Measurements from ENCODE around the gene CDK16. TPM values are rescaled to one million over a fixed set of nuclear protein-coding genes. Genes with fewer than 3 reads are reported as not detected.

Gene CDK16
- total and polyA plus RNA-seq, 2 donors (not counting 1 experiment from before 2014, with no cell fraction given): 68.2 to 92.9 TPM

DNA sequence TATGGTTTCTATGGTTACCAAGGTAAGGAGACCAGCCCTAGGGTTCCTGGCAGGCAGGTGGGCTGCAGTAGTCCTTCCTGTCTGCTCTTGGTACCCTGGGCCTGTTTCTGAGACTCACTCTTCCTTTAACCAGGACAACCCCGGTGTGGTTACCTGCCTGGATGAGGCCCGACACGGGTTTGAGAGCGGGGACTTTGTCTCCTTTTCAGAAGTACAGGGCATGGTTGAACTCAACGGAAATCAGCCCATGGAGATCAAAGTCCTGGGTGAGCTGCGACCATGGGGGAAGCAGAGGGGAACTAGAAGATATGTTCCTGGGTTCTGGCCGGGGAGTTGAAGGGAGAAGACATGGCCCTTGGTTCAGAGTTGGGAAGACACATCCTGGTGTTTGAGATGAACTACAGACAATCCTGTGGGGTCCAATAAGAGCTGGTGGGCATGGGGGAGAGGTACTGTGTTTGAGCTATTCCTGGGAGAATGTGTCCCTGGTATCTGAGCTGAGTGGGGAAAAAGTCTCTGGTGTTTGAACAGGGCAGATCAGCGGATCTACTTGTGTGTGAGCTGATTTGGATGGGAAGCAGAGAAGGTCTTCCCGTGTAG is 17.0 kb upstream of the CDK16 start:
- no peaks in the 10 kb centered on the region for H3K9me3 Mint-ChIP-seq (ENCODE audit: insufficient read depth)
- Histone ChIP-seq H3K4me2 (replicated peaks; ENCODE audit: low read depth, low read length, poor library complexity, severe bottlenecking) (no peak overlapping the region), H2AFZ (ENCODE audit: insufficient read depth, low read depth, low read length, poor library complexity, severe bottlenecking) (no peak overlapping the region), H3K27ac (ENCODE audit: low read length in 2 of 2) (no peak overlapping the region), H3K27me3 (replicated peaks in 1 of 4; ENCODE audit: control extremely low read depth in 1 of 4, control insufficient read depth in 3 of 4, insufficient read depth in 4 of 4, low read length in 3 of 4) (no peaks in the 10 kb centered on the region), H3K9ac (ENCODE audit: low read length) (no peak overlapping the region), H3K4me3 (ENCODE audit: control extremely low read depth in 1 of 5, extremely low read depth in 1 of 5, insufficient read depth in 1 of 5, low read depth in 2 of 5, low read length in 4 of 5) (no peak overlapping the region), H3K36me3 (replicated peaks in 1 of 2; ENCODE audit: control extremely low read depth in 1 of 2, control insufficient read depth in 1 of 2, extremely low read depth in 1 of 2, insufficient read depth in 2 of 2, low read length in 1 of 2) (peaks cover 0 to 69% of the 10 kb centered on the region in 2 experiments), H3K9me3 (ENCODE audit: control extremely low read depth in 1 of 3, control insufficient read depth in 2 of 3, insufficient read depth in 1 of 3, low read length in 2 of 3) (no peaks in the 10 kb centered on the region), H3K4me1 (ENCODE audit: control insufficient read depth in 2 of 2, insufficient read depth in 2 of 2, low read length in 2 of 2) (peaks cover 11 to 14% of the 10 kb centered on the region in 2 donors), H4K20me1 (ENCODE audit: control insufficient read depth, insufficient read depth, low read length, poor library complexity, severe bottlenecking) (peaks cover 56% of the 10 kb centered on the region), H3K79me2 (ENCODE audit: control insufficient read depth, insufficient read depth, low read length) (peaks cover 39% of the 10 kb centered on the region)
- DNase-seq (no peak), ATAC-seq (ENCODE audit: low read depth) (no peak)
- intact Hi-C loops (cut with micrococcal nuclease): no loop called here
- TF ChIP-seq, protein P1, sequence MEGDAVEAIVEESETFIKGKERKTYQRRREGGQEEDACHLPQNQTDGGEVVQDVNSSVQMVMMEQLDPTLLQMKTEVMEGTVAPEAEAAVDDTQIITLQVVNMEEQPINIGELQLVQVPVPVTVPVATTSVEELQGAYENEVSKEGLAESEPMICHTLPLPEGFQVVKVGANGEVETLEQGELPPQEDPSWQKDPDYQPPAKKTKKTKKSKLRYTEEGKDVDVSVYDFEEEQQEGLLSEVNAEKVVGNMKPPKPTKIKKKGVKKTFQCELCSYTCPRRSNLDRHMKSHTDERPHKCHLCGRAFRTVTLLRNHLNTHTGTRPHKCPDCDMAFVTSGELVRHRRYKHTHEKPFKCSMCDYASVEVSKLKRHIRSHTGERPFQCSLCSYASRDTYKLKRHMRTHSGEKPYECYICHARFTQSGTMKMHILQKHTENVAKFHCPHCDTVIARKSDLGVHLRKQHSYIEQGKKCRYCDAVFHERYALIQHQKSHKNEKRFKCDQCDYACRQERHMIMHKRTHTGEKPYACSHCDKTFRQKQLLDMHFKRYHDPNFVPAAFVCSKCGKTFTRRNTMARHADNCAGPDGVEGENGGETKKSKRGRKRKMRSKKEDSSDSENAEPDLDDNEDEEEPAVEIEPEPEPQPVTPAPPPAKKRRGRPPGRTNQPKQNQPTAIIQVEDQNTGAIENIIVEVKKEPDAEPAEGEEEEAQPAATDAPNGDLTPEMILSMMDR (IDR thresholded peaks at IDR 0.05): no peak
- TF ChIP-seq EZH2 (IDR thresholded peaks at IDR 0.05; ENCODE audit: borderline replicate concordance, insufficient read depth, low read depth, low read length, poor library complexity, severe bottlenecking): no peak
- POLR2A ChIA-PET: interaction anchor here (0.6 kb wide), 1 partner anchor 118 kb away, joined by 3 read pairs; no protein-coding TSS in a partner anchor
- H3K27me3 Mint-ChIP-seq: no peaks in the 10 kb centered on the region
- H3K4me1 Mint-ChIP-seq: peaks cover 17% of the 10 kb centered on the region
- WGBS (ENCODE audit: insufficient coverage): 100% methylated on average over 1 of the region's 9 CpGs
- no peak overlapping the region for H3K27ac Mint-ChIP-seq
- no peak overlapping the region for H3K4me3 Mint-ChIP-seq
- CTCF ChIA-PET: no interaction called here

DNA sequence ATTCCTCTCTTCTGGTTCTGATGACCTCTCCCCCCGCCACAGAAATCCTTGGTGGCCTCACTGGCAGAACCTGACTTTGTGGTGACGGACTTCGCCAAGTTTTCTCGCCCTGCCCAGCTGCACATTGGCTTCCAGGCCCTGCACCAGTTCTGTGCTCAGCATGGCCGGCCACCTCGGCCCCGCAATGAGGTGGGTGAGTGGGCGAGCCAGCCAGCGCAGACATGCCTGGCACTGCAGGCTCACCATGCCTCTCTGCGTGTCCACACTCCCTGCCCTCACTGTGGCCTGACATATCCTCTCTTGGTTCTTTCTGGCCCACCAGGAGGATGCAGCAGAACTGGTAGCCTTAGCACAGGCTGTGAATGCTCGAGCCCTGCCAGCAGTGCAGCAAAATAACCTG is 16.2 kb upstream of the CDK16 start:
- Histone ChIP-seq H3K4me1 (ENCODE audit: control insufficient read depth in 2 of 2, insufficient read depth in 2 of 2, low read length in 2 of 2) (peaks cover 2 to 5% of the 10 kb centered on the region in 2 donors), H3K9ac (ENCODE audit: low read length) (no peak overlapping the region), H3K4me2 (replicated peaks; ENCODE audit: low read depth, low read length, poor library complexity, severe bottlenecking) (no peak overlapping the region), H3K79me2 (ENCODE audit: control insufficient read depth, insufficient read depth, low read length) (peaks cover 31% of the 10 kb centered on the region), H4K20me1 (ENCODE audit: control insufficient read depth, insufficient read depth, low read length, poor library complexity, severe bottlenecking) (peaks cover 47% of the 10 kb centered on the region), H3K27ac (ENCODE audit: low read length in 2 of 2) (no peak overlapping the region), H3K4me3 (ENCODE audit: control extremely low read depth in 1 of 5, extremely low read depth in 1 of 5, insufficient read depth in 1 of 5, low read depth in 2 of 5, low read length in 4 of 5) (no peak overlapping the region), H3K36me3 (replicated peaks in 1 of 2; ENCODE audit: control extremely low read depth in 1 of 2, control insufficient read depth in 1 of 2, extremely low read depth in 1 of 2, insufficient read depth in 2 of 2, low read length in 1 of 2) (peaks cover 0 to 67% of the 10 kb centered on the region in 2 experiments), H2AFZ (ENCODE audit: insufficient read depth, low read depth, low read length, poor library complexity, severe bottlenecking) (no peak overlapping the region), H3K27me3 (replicated peaks in 1 of 4; ENCODE audit: control extremely low read depth in 1 of 4, control insufficient read depth in 3 of 4, insufficient read depth in 4 of 4, low read length in 3 of 4) (no peaks in the 10 kb centered on the region), H3K9me3 (ENCODE audit: control extremely low read depth in 1 of 3, control insufficient read depth in 2 of 3, insufficient read depth in 1 of 3, low read length in 2 of 3) (no peaks in the 10 kb centered on the region)
- DNase-seq: no peak
- POLR2A ChIA-PET: no interaction called here
- 98% methylated on average over 8 of the region's 11 CpGs for WGBS (ENCODE audit: insufficient coverage)
- Mint-ChIP-seq H3K4me1 (peaks cover 8% of the 10 kb centered on the region), H3K9me3 (ENCODE audit: insufficient read depth) (no peaks in the 10 kb centered on the region), H3K4me3 (no peak overlapping the region), H3K27me3 (no peaks in the 10 kb centered on the region), H3K27ac (no peak overlapping the region)
- intact Hi-C loops (cut with micrococcal nuclease): no loop called here
- TF ChIP-seq EZH2 (IDR thresholded peaks at IDR 0.05; ENCODE audit: borderline replicate concordance, insufficient read depth, low read depth, low read length, poor library complexity, severe bottlenecking): no peak
- TF ChIP-seq, protein P1 (IDR thresholded peaks at IDR 0.05): no peak
- CTCF ChIA-PET: no interaction called here
- no peak for ATAC-seq (ENCODE audit: low read depth)

Data from B cell (primary cell).